ENCODE results near the gene AXIN2.
"Not testable (repeated sequence)": the region's sequence is repeated elsewhere in the genome, so short reads cannot be mapped to it uniquely, and the experiment has no call there.

Gene AXIN2

GRCh38 chr17:65487161-65487560, 74.3 kb downstream of the AXIN2 start:
- DNase-seq (ENCODE audit: extremely low spot score) = no peak
- POLR2A ChIA-PET = interaction anchor here (0.6 kb wide), 1 partner anchor 14 kb away, joined by 3 read pairs; no protein-coding TSS in a partner anchor
- TF ChIP-seq CTCF (IDR thresholded peaks at IDR 0.05; ENCODE audit: control extremely low read depth, extremely low read depth, low read depth, missing control alignments) = no peak
- CTCF ChIA-PET = no interaction called here

GRCh38 chr17:65485388-65486299, 75.8 kb downstream of the AXIN2 start:
- POLR2A ChIA-PET = no interaction called here
- no peak for TF ChIP-seq CTCF (IDR thresholded peaks at IDR 0.05; ENCODE audit: control extremely low read depth, extremely low read depth, low read depth, missing control alignments)
- DNase-seq (ENCODE audit: extremely low spot score) = no peak
- CTCF ChIA-PET = interaction anchor here (1.0 kb wide), 1 partner anchor 20 kb away, joined by 3 read pairs; no protein-coding TSS in a partner anchor

GRCh38 chr17:65484405-65484804, 77.0 kb downstream of the AXIN2 start:
- POLR2A ChIA-PET; CTCF ChIA-PET; DNase-seq (ENCODE audit: extremely low spot score): not testable (repeated sequence)

GRCh38 chr17:65483438-65483837, 78.0 kb downstream of the AXIN2 start:
- ChIA-PET POLR2A (no interaction called here), CTCF (no interaction called here)
- no peak for DNase-seq (ENCODE audit: extremely low spot score)
- TF ChIP-seq CTCF (IDR thresholded peaks at IDR 0.05; ENCODE audit: control extremely low read depth, extremely low read depth, low read depth, missing control alignments) = no peak

- ChIA-PET CTCF (interaction anchor here (0.6 kb wide), 1 partner anchor 648 kb away, joined by 3 read pairs; no protein-coding TSS in a partner anchor), POLR2A (no interaction called here)
- no peak for DNase-seq (ENCODE audit: extremely low spot score)
- no peak for TF ChIP-seq CTCF (IDR thresholded peaks at IDR 0.05; ENCODE audit: control extremely low read depth, extremely low read depth, low read depth, missing control alignments)
These were observed 79.2 kb downstream of the AXIN2 start for GRCh38 chr17:65482201-65482600.

- DNase-seq (ENCODE audit: extremely low spot score) = no peak
- TF ChIP-seq CTCF (IDR thresholded peaks at IDR 0.05; ENCODE audit: control extremely low read depth, extremely low read depth, low read depth, missing control alignments) = no peak
- POLR2A ChIA-PET = no interaction called here
- CTCF ChIA-PET = no interaction called here
These were observed 82.2 kb downstream of the AXIN2 start for GRCh38 chr17:65479282-65479681.
